Astrocyte (in vitro differentiated cells and primary cell): ENCODE results near the gene ANXA10.

Experiments used
- CTCF ChIP-seq: IDR thresholded peaks from 2 replicates; pipeline ENCODE4 v1.5.1; 2011; ENCODE audit warnings: low read depth, mild to moderate bottlenecking, inconsistent platforms, low read length, moderate library complexity; ENCODE audit not compliant: insufficient read depth
- EZH2 ChIP-seq: IDR thresholded peaks from 2 replicates; pipeline ENCODE4 v1.6.1; 2012; ENCODE audit warnings: mild to moderate bottlenecking, low read length, inconsistent platforms; ENCODE audit not compliant: insufficient read depth

- TF ChIP-seq CTCF (no peak), EZH2 (no peak)
These were observed 72.7 kb downstream of the ANXA10 start for GRCh38 chr4:168164915-168165548.
